ENCODE results near the gene TUBGCP2. TPM values are rescaled to one million over a fixed set of nuclear protein-coding genes. Genes with fewer than 3 reads are reported as not detected.
A peak's percentile ranks its signal among the peaks of the same experiment; 100 is the strongest.

The TUBGCP2 gene
- total RNA-seq, 1 experiment from 2014 or later = 75.1 TPM

- TF ChIP-seq CTCF (conservative IDR thresholded peaks at IDR 0.05; ENCODE audit: low read depth, low read length) = no peak
- TF ChIP-seq EZH2 (IDR thresholded peaks at IDR 0.05; ENCODE audit: borderline replicate concordance, low read depth, low read length, poor library complexity, severe bottlenecking) = no peak
- no peaks in the 10 kb centered on the region for H3K27me3 ChIP-seq (replicated peaks; ENCODE audit: insufficient read depth, low read depth, low read length, poor library complexity)
- H3K4me1 ChIP-seq (ENCODE audit: insufficient read depth, low read length, poor library complexity, severe bottlenecking) = no peaks in the 10 kb centered on the region
- peak overlapping the region; percentile 85 for H3K4me3 ChIP-seq (ENCODE audit: low read depth, low read length, poor library complexity, severe bottlenecking)
- CTCF ChIA-PET = no interaction called here
- H3K9me3 ChIP-seq (ENCODE audit: low read depth, low read length, poor library complexity, severe bottlenecking) = no peaks in the 10 kb centered on the region
- BruUV-seq (replicated peaks) = TSS peak; percentile 27
- H3K27ac ChIP-seq (ENCODE audit: low read depth, low read length, poor library complexity, severe bottlenecking) = peak overlapping the region; percentile 86
- intact Hi-C loops (cut with micrococcal nuclease; ENCODE audit: unreplicated experiment) = no loop called here
- POLR2A ChIA-PET (ENCODE audit: low non-redundant PET) = no interaction called here
- DNase-seq (ENCODE audit: low spot score) = no peak
- H3K36me3 ChIP-seq (ENCODE audit: insufficient read depth, low read length, poor library complexity, severe bottlenecking) = no peaks in the 10 kb centered on the region
These were observed 48.0 kb upstream of the TUBGCP2 start for GRCh38 chr10:133356549-133357284.

- BruUV-seq (replicated peaks) = no TSS peak
- H3K9me3 ChIP-seq (ENCODE audit: low read depth, low read length, poor library complexity, severe bottlenecking) = no peaks in the 10 kb centered on the region
- CTCF ChIA-PET = no interaction called here
These were observed 47.3 kb upstream of the TUBGCP2 start for GRCh38 chr10:133355991-133356390.

GRCh38 chr10:133355266-133355665, 46.6 kb upstream of the TUBGCP2 start:
- no peak for DNase-seq (ENCODE audit: low spot score)
- no TSS peak for BruUV-seq (replicated peaks)
- POLR2A ChIA-PET (ENCODE audit: low non-redundant PET) = no interaction called here

More at GRCh38 chr10:133355991-133356390, 47.3 kb upstream of the TUBGCP2 start:
- DNase-seq (ENCODE audit: low spot score) = no peak
- Histone ChIP-seq H3K27me3 (replicated peaks; ENCODE audit: insufficient read depth, low read depth, low read length, poor library complexity) (no peaks in the 10 kb centered on the region), H3K36me3 (ENCODE audit: insufficient read depth, low read length, poor library complexity, severe bottlenecking) (no peaks in the 10 kb centered on the region), H3K27ac (ENCODE audit: low read depth, low read length, poor library complexity, severe bottlenecking) (no peak overlapping the region), H3K4me1 (ENCODE audit: insufficient read depth, low read length, poor library complexity, severe bottlenecking) (no peaks in the 10 kb centered on the region), H3K4me3 (ENCODE audit: low read depth, low read length, poor library complexity, severe bottlenecking) (no peak overlapping the region)
- TF ChIP-seq EZH2 (IDR thresholded peaks at IDR 0.05; ENCODE audit: borderline replicate concordance, low read depth, low read length, poor library complexity, severe bottlenecking) = no peak
- POLR2A ChIA-PET (ENCODE audit: low non-redundant PET) = no interaction called here
- intact Hi-C loops (cut with micrococcal nuclease; ENCODE audit: unreplicated experiment) = no loop called here

More at GRCh38 chr10:133355266-133355665, 46.6 kb upstream of the TUBGCP2 start:
- Histone ChIP-seq H3K4me3 (ENCODE audit: low read depth, low read length, poor library complexity, severe bottlenecking) (no peak overlapping the region), H3K27me3 (replicated peaks; ENCODE audit: insufficient read depth, low read depth, low read length, poor library complexity) (no peaks in the 10 kb centered on the region), H3K4me1 (ENCODE audit: insufficient read depth, low read length, poor library complexity, severe bottlenecking) (no peaks in the 10 kb centered on the region), H3K9me3 (ENCODE audit: low read depth, low read length, poor library complexity, severe bottlenecking) (no peaks in the 10 kb centered on the region), H3K27ac (ENCODE audit: low read depth, low read length, poor library complexity, severe bottlenecking) (no peak overlapping the region), H3K36me3 (ENCODE audit: insufficient read depth, low read length, poor library complexity, severe bottlenecking) (no peaks in the 10 kb centered on the region)
- no peak for TF ChIP-seq EZH2 (IDR thresholded peaks at IDR 0.05; ENCODE audit: borderline replicate concordance, low read depth, low read length, poor library complexity, severe bottlenecking)
- TF ChIP-seq CTCF (conservative IDR thresholded peaks at IDR 0.05; ENCODE audit: low read depth, low read length) = no peak
- intact Hi-C loops (cut with micrococcal nuclease; ENCODE audit: unreplicated experiment) = no loop called here
- CTCF ChIA-PET = no interaction called here

Data from A673 (cell line).